ENCODE data around the gene RNU2-1.
"Not testable (repeated sequence)": the region's sequence is repeated elsewhere in the genome, so short reads cannot be mapped to it uniquely, and the experiment has no call there.

RNU2-1 gene

DNA sequence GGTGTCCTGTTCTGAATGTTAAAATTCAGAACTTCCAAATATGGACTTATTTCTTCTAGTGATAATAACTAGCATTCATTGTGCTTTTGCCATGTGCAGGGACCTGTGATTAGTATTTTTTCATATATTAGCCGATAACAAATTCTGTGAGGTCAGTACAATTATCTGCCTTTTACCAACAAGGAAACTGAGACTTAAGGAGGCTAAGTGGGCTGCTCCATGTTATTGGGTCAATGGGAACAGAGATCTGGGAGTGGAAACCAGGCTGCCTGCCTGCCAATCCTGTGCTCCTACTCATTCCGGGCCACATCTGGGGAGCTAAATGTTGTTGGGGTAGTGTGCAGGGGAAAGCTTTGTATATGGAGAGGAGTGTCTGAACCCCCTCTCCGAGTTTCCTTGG is 18.4 kb downstream of the RNU2-1 start:
- no peak for DNase-seq

DNA sequence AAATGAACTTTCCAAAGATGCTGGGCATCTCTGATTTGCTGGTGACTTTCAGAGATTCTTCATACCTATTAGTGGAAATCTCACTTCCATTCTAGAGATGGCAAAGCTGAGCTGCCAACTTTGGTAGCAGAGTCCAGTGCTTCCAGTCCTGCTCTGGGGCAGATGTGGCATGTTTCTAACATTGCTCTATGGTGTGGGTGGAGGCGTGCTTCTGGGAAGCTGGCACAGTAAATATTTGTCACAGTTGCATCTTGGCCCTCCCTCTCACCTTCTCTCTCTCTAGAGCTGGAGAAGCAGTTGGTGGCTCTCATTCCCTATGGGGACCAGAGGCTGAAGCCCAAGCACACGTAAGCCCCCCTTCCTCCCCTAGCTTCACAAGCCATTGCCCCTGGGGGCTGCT is 20.2 kb downstream of the RNU2-1 start:
- DNase-seq: no peak

DNA sequence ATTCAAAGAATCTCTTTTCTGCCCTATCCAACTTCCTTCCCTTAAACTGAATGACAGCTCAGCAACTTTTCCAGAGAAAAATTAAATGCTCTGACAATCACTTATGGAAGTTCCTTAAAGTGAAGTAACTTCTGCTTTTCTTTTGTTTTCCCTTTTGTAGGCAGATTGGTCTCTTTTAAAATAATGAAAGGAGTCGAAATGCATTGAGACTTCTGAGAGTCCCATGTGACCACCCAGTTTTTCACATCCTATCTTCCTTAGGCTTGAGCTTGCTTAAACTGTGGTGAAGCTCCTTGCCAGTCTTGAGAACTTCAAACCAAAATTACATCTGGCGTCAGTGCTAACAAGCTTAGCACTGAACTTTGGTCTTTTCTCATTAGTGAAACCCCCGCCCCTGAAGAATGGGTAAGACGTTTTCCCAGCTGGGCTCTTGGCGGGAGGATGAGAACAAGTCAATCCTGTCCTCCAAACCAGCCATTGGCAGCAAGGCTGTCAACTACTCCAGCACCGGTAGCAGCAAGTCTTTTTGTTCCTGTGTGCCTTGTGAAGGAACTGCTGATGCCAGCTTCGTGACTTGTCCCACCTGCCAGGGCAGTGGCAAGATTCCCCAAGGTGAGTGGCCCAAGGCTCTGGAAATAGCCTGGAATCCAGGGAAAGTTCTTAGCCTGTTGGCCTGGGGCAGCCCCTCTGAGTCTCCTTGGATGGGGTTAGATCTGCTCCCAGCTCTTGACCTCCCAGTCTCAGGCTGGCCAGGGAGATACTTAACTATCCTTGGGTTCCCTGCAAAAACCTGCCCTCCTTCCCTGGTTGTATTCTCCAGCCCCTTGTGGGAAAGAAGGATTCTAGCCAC is 20.9 kb downstream of the RNU2-1 start:
- DNase-seq: no peak

DNA sequence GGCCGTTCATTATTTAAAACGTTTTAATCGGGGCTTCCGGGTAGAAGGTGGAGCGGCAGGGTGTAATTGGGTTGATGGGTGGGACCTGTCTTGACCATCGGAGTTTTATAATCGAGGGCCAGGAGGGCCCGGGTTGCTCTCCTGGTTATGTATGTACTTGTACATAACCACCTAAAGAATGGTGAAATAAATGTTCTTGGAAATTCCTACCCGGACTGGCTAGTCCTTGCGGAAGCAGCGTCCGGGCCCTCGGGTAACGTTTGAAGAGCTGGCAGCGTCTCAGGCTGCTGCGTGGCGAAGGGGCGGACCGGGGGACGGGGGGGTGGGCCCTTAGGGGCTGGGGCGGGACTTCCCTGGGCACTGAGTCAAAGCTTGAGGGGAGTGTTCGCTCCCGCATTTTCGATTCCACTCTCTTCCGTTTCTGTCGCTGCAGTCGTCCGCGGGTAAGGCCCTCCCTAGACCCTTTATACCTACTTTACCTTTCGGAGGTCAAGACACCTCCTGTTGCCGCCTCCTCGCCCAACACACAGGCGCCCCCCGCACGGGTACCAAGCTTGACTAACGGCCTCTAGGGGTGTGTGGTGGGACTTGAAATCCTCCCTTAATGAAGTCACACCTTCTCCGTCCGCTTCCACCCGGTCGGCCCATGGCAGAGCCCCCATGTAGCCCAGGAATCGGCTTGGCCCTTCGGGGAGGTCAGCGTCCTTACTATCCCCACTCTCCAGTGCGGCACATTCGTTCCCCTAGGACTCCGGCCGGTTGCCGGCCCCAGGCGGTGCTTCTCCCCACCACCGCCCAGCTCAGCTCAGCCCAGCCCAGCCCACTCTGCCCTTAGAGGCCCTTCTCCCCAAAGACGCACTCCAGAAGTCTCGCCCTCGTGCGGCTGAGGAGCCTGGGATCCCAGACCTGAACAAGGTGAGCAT is 22.0 kb downstream of the RNU2-1 start, which contains the start of gene TMEM106A:
Gene TMEM106A (plus strand): TSS at position 396 of the 923 bp plus-strand sequence. CDS start 1,167 bp downstream, outside the sequence.
- peak; percentile 73 for DNase-seq

DNA sequence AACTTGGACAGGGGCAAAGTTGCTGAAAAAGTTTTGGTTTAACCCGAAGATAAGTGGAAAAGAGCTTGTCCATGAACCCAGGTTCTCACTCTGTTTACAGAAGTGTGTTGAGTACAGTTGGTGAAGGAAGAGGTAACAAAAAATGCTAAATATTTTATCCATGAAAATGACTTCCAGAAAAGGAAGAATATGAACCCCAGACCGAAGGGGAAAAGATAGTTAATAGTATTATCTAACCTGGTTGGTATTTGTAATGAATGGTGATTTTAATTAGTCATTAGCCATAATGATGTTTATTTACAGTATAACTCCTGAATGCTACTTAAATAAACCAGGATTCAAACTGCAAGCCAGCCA is 22.7 kb downstream of the RNU2-1 start:
- no peak for DNase-seq

DNA sequence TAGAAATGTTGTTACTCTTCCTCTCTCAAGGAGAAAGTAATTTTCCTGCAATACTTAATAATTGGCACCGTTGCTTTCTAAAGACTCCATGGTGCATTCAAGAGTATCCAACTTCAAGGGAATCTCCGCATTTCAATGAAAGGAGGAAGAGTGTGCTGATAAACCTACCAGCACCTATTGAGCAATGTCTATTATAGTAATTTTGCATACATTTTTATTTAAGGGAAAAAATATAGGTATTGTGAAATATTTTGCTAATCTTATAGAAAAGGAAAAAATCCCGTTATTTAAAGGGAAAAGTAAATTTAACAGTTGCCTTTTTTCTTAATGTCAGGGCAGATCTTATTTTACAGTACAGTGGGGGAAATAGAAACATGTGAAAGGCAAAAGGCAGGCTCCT is 23.2 kb downstream of the RNU2-1 start:
- DNase-seq: no peak

DNA sequence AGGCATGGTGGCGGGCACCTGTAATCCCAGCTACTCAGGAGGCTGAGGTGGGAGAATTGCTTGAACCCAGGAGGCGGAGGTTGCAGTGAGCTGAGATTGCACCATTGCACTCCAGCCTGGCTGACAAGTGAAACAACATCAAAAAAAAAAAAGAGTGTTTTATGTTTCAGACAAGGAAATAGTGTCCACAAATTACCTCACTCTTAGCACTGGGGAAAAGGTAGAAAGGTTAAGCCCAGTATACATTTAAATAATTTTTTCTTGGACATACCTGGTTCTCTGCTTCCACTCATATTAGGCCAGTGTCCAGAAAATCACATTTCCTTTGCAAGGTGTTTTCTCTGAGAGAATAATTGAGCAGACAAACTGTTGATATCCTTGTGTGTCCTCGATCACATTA is 30.8 kb downstream of the RNU2-1 start:
- not testable (repeated sequence) for DNase-seq

DNA sequence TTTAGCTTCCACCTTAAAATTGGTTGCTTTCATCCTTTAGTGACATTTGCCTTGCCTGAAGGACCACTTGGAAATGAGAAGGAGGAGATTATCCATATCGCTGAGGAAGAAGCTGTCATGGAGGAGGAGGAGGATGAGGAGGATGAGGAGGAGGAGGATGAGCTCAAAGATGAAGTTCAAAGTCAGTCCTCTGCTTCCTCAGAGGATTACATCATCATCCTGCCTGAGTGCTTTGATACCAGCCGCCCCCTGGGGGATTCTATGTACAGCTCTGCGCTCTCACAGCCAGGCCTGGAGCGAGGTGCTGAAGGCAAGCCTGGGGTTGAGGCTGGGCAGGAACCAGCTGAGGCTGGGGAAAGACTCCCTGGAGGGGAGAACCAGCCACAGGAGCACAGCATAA is 33.6 kb downstream of the RNU2-1 start:
- DNase-seq: no peak

DNA sequence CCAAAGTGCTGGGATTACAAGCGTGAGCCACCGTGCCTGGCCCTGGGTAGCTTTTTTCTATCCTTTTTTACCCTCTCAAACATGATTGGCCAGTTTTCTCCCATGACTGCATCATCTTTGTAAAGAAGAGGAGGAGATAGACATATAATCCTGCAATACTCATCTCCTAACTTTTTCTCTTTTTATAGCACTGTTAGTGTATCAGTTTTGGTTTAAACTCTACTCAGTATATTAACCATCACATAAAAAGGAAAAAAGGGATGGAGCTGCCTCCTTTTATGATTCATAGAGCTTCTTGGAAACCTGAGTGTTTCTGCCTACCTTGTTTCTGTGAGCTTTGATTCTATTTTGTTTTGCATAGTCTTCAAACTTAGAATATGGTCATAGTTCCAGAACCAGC is 34.1 kb downstream of the RNU2-1 start:
- no peak for DNase-seq

DNA sequence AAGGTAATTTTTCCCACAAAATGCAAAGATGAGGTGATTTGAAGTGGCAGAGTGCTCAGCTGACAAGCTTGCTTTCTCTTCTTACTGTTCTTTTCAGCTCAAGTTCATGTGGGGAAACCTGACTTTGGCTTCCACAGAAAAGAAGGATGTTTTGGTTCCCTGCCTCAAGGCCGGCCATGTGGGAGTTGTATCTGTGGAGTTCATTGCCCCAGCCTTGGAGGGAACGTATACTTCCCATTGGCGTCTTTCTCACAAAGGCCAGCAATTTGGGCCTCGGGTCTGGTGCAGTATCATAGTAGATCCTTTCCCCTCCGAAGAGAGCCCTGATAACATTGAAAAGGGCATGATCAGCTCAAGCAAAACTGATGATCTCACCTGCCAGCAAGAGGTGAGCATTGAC is 40.5 kb downstream of the RNU2-1 start:
- no peak for DNase-seq

DNA sequence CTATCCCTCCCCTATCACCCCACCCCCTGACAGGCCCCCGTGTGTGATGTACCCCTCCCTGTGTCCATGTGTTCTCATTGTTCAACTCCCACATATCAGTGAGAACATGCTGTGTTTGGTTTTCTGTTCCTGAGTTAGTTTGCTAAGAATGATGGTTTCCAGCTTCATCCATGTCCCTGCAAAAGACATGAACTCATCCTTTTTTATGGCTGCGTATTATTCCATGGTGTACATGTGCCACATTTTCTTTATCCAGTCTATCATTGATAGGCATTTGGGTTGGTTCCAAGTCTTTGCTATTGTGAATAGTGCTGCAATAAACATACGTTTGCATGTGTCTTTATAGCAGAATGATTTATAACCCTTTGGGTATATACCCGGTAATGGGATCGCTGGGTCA is 47.1 kb downstream of the RNU2-1 start:
- DNase-seq: not testable (repeated sequence)

DNA sequence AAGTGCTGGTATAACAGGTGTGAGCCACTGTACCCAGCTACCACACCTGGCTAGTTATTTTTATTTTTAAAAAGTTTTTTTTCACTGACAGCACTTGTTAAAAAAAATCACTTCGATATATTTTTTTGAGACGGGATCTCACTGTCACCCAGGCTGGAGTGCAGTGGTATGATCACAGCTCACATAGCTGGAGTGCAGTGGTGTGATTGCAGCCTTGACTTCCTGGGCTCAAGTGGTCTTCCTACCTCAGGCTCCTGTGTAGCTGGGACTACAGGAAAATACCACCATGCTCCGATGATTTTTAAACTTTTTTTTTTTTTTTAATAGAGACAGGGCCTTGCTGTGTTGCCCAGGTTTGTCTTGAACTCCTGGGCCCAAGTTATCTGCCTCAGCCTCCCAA is 49.9 kb downstream of the RNU2-1 start:
- DNase-seq: no peak

All from CD4-positive, alpha-beta T cell treated with Interleukin-4 for 4 hours (primary cell).